GM19351 (cell line): Measurements from ENCODE around the gene C16orf54.
A peak's percentile ranks its signal among the peaks of the same experiment; 100 is the strongest.
"Not testable (repeated sequence)": the region's sequence is repeated elsewhere in the genome, so short reads cannot be mapped to it uniquely, and the experiment has no call there.

Experiments used
- ATAC-seq: cut with Tn5 transposase; IDR thresholded peaks from one replicate; pipeline ENCODE4 v1.9.1; 2021; ENCODE audit warnings: mild to moderate bottlenecking, moderate library complexity; ENCODE audit not compliant: unreplicated experiment

Gene C16orf54

GRCh38 chr16:29710227-29711219 lies 35.3 kb downstream of the C16orf54 start:
- ATAC-seq, result no peak

- ATAC-seq, result not testable (repeated sequence)
Observed at GRCh38 chr16:29709657-29710056, 36.1 kb downstream of the C16orf54 start.

- ATAC-seq, result no peak
Observed at GRCh38 chr16:29708917-29709600, 36.7 kb downstream of the C16orf54 start.

GRCh38 chr16:29707160-29707559 lies 38.6 kb downstream of the C16orf54 start:
- ATAC-seq, result not testable (repeated sequence)

- ATAC-seq, result no peak
Observed at GRCh38 chr16:29705030-29705429, 40.8 kb downstream of the C16orf54 start.

GRCh38 chr16:29702269-29702668 lies 43.5 kb downstream of the C16orf54 start:
- ATAC-seq, result peak; percentile 31

GRCh38 chr16:29701214-29701555 lies 44.6 kb downstream of the C16orf54 start:
- no peak for ATAC-seq

- ATAC-seq, result no peak
Observed at GRCh38 chr16:29700253-29700987, 45.4 kb downstream of the C16orf54 start.

- ATAC-seq, result no peak
Observed at GRCh38 chr16:29699324-29700219, 46.2 kb downstream of the C16orf54 start.

- no peak for ATAC-seq
Observed at GRCh38 chr16:29698484-29699323, 47.1 kb downstream of the C16orf54 start.

GRCh38 chr16:29698042-29698441 lies 47.7 kb downstream of the C16orf54 start:
- ATAC-seq, result no peak

- no peak for ATAC-seq
Observed at GRCh38 chr16:29697391-29697790, 48.4 kb downstream of the C16orf54 start.

GRCh38 chr16:29696881-29697331 lies 48.9 kb downstream of the C16orf54 start:
- no peak for ATAC-seq

- not testable (repeated sequence) for ATAC-seq
Observed at GRCh38 chr16:29695675-29696074, 50.1 kb downstream of the C16orf54 start.

GRCh38 chr16:29694384-29695195 lies 51.2 kb downstream of the C16orf54 start:
- no peak for ATAC-seq

- not testable (repeated sequence) for ATAC-seq
Observed at GRCh38 chr16:29692606-29693005, 53.2 kb downstream of the C16orf54 start.
